HT1080 (cell line): ENCODE data around the gene ACACB. TPM values are rescaled to one million over a fixed set of nuclear protein-coding genes. Genes with fewer than 3 reads are reported as not detected.

Source experiments
- DNase-seq: peaks from one replicate; pipeline ENCODE4 v3.0.0-alpha.2; 2015; ENCODE audit warnings: low read depth
- total RNA-seq: library from RNA; depleted of rRNA; stranded (reverse); fragments of >200 nt; shearing (Covaris generic); gene quantifications from 2 replicates; pipeline ENCODE4 v1.2.3, GENCODE V29; 2014

The ACACB gene
- total RNA-seq, 1 experiment from 2014 or later = 1.2 TPM

DNA sequence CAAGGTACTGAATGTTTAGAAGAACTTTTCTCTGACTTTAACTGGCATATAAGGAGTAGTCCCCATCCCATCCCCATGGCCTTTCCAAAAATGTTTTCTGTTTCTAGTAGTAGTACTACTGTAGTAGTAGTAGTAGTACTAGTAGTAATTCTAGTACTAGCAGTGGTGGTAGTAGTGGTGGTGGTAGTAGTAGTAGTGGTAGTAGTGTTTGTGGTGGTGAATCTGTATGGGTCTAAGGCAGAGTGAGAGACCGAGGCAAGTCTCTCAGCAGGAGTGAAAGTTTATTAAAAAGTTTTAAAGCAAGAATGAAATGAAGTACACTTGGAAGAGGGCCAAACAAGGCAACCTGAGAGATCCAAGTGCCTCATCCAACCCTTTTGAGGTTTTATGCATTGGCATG lies 134.1 kb downstream of the ACACB start:
- no peak for DNase-seq

DNA sequence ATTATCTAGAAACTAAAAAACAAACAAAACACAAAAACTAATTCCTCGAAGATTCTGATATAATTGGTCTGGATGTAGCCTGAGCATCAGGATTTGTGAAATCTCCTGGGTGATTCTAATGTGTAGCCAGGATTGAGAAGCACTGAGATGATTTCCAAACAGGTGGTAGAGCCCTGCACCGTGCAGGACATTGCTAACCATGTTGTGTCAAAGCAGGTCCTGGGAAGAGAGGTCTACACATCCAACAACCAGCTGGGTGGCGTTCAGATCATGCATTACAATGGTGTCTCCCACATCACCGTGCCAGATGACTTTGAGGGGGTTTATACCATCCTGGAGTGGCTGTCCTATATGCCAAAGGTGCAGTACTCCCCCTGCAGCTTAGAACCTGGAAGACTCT lies 136.4 kb downstream of the ACACB start:
- DNase-seq = no peak

DNA sequence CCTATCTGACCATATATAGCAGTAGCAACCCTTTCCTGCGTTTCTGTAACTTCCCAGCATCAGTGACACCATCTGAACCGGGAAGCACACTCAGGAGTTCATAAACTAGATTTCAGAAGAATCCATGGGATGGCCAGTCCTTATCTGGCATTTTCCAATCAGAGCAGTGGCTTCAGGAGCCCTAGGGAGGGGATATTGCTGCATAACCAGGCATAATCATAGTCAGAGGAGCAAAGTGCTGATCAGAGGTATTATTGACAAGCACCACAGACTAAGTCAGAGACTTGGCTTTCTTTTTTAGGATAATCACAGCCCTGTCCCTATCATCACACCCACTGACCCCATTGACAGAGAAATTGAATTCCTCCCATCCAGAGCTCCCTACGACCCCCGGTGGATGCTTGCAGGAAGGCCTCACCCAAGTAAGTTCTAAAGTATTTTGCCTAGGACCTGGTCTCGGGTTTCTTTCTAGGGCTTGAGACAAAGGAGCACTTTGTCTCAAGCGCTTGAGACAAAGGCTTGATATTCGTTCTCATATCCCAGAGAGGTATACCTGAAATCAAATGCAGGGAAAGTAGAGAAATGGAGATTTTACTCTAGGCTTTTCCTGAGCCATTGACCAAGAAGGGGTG lies 137.6 kb downstream of the ACACB start:
- no peak for DNase-seq

DNA sequence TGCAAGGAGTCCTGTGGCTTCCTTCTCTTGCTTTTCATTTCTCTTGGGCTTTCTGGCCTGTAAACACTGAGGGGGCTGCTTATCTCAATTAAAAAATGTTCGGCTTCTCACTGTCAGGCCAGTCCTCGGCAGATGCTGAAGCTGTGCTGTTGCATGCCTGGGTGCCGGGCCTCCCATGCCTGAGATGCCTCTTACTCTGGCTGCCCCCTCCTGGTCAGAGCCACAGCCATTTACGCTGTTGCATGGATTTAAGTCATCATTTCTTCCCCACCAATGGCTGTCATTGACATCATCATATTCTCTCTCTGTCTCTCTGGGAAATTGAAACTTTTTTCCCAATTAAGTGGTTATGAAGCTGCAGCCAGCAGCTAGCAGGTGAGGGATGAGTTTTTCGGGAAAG lies 139.0 kb downstream of the ACACB start:
- DNase-seq = peak; percentile 39

DNA sequence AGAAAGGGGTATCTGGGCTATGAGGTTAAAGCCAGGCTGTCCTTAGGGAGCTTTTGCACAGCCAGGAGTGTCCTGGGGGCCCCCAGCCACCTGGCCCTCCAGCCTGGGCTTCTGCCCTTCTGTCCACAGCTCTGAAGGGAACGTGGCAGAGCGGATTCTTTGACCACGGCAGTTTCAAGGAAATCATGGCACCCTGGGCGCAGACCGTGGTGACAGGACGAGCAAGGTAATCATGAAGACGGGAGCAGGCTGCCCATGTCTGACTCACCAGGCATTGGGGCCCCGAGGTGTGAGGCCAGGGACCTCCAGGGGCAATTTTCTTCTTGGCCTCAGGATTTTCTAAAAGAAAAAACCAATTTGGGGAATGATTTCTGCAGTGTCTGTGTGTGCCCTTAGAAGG lies 139.6 kb downstream of the ACACB start:
- DNase-seq = no peak

DNA sequence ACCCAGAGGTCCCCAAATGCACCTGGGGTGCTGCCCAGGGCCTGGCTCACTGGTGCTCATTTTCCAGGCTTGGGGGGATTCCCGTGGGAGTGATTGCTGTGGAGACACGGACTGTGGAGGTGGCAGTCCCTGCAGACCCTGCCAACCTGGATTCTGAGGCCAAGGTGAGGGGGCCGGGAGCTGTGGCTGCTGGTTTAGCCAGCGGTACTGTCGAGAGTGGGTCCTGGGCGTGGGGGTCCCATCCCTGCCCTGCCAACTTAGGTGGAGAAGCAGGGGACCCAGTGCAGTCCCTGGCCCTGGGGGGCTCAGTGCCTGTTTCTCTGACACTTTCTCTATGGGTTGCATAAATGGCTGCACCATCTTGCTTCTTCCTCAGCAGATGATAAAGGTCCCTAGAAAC lies 141.8 kb downstream of the ACACB start:
- no peak for DNase-seq

DNA sequence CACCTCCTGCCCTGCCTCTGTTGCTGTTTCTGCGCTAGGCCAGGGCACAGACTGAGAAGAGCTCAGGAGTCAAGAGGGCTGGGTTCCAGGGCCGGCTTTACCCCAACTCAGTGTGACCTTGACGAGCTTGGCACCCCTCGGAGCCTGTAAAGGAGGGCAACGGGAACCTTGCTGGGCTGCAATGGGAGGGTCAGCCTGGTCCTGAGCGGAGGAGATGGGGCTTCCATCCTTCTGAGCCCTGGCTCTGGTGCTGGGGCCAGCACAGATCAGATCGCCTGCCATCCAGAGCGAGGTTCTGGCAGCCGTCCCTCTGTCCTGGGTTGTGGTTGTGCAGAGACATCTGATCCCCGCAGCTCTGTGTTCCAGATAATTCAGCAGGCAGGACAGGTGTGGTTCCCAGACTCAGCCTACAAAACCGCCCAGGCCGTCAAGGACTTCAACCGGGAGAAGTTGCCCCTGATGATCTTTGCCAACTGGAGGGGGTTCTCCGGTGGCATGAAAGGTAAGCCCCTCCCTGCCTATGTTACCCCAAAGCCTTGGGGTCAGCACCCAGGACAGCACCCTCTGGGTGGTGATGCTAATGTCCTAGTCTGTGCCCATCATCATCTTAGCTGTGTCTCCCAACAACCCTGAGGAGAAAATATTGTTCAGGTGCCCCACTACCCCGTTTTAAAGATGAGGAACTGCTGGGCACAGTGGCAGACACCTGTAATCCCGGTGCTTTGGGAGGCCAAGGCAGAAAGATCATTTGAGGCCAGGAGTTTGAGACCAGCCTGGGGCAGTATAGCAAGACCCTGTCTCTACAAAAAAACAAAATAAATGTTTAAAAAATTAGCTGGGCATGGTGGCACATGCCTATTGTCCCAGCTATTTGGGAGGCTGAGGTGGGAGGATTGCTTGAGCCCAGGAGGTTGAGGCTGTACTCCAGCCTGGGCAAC lies 142.5 kb downstream of the ACACB start:
- no peak for DNase-seq

DNA sequence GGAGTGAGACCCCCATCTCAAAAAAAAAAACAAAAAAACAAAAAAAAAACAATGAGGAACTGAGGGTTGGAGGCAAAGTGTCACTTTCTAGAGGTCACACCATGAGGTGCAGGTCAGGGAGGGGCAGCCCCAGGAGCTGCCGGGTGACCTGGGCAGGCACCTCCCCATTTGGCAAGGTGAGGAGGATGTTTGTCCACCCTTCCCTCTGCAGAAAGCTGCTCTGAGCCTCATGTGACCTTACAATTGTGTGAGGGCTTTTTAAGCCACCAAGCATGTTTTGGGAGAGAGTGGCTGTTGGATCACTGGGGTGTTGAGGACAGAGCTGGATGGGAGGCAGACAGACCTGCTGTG lies 143.1 kb downstream of the ACACB start:
- no peak for DNase-seq

DNA sequence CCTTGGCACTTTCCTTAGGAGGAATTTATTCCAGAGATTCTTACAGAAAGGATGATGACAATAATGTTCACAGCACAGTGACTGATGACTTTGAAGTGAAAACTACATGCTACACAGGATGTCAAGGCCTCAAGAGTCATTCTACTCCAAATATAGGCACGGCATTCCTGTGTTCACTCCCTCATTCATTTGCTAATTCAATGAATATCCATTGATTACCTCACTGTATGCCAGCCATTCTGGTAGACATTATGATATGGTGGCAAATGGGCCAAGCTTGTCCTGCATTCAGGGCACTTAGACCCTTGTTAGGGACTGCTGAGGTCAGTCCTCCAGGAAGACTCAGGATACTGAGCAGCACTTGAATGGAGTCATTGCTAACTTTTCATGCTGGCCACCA lies 144.7 kb downstream of the ACACB start:
- no peak for DNase-seq

DNA sequence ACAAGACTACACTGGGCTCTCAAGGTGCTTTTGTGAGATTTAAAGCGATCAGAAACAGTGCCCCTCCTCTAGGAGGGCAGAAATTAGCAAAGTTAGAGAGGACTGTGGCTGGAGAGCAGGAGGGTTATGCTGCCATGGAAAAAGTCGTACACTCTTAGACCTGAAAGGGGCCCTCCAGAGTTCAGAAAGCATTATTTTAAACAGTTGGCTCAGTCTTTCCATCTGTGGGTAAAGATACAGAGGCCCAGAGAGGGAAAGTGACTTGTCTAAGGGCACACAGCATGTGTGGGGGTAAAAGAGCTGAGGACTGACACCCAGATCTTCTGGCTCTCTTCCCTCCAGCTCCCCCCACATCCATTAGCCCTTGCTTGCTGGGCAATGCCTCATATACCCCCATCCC lies 145.6 kb downstream of the ACACB start:
- no peak for DNase-seq

DNA sequence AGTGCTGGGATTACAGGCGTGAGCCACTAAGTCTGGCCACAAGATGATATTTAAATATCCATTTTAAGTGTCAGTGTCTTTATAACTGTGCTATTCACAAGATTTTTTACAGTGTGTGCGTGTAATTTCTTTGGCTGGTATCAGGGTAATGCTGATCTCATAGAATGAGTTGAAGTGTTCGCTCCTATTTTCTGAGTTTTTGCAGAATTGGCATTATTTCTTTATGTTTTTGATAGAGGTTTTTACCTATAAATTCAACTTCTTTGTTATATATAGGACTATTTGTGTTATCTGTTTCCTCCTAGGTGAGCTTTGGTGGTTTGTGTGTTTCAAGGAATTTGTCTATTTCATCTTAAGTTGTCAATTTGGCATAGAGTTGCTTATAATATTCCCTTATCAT lies 147.1 kb downstream of the ACACB start:
- no peak for DNase-seq

DNA sequence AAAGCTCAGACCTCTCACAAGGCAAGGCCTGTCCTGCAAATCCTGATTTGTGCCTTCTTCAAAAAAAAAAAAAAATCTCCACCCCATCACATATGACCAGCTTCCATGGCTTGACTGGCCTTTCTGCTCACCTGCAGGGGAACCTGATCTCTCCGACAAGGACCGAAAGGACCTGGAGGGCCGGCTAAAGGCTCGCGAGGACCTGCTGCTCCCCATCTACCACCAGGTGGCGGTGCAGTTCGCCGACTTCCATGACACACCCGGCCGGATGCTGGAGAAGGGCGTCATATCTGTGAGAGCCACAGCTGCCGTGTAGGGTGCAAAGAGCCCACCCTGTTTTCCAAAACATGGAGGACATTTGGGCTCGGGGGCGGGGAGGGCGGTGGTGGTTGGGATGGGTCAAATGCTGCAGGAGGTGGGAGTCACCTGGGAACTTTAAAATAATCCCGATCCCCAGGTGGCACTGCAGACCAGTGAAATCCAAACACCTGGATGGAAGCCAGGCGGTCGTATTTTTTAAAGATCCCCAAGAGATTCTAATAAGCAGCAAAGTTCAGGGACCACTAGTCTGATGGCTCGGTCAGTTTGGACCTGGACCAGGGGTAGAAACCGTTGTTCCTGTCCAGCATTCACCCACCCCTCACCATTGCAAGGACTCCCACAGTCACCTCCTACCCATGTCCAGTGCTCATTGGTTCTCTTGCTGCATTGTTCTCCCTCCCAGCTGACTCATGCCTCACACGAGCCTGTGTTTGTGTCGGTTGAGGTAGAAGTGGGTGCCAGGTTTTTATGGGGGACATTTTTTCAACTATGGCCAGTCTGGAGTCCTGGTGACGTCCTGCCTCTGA lies 147.9 kb downstream of the ACACB start:
- DNase-seq = peak; percentile 64

DNA sequence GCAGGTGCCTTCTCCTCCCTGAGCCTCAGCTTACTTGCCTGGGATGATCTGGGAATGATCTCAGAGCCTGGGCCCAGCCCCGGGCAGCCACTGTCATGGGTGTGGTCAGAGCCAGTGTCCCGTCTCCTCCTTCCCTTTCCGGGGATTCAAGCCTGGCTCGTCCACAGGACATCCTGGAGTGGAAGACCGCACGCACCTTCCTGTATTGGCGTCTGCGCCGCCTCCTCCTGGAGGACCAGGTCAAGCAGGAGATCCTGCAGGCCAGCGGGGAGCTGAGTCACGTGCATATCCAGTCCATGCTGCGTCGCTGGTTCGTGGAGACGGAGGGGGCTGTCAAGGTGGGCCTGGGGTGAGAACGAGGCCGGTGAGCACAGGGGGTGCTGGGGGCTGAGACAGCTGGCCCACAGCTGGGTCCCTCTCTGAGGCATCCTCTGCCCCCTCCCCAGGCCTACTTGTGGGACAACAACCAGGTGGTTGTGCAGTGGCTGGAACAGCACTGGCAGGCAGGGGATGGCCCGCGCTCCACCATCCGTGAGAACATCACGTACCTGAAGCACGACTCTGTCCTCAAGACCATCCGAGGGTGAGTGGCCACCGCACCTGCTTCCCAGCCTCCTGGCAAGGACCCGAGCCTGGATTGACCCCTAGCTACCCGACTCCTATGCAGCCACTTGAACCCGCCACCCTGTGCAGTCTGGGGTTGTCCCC lies 148.7 kb downstream of the ACACB start:
- no peak for DNase-seq

DNA sequence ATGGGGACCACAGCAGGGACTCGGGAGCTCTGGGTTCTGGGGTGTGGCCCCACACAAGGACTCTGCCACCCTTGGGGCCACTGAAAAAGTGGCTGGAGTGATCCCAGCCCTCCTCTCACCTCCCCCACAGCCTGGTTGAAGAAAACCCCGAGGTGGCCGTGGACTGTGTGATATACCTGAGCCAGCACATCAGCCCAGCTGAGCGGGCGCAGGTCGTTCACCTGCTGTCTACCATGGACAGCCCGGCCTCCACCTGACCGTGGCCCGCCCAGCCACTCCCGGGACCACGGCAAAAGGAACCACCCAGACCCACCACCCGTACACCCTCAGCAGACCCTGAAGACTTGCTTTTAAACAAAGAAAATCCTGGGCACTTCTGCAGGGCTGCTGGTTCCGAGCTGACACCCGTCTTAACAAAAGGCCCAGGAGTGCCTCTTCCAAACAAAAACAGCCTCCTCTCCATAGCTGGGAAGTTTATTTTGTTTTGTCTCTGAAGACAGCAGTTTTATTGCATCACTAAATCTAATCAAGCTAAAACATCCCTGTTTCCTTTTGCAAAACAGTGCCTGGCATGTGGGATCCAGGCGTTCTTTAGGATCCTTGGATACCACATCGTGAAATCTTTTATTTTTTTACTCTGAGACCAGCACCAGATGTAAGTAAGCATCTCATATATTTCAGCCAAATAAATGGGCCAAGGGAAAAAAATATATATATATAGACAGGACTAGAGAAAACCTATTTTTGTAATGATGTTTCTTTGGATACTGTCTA lies 149.9 kb downstream of the ACACB start:
- DNase-seq = no peak

DNA sequence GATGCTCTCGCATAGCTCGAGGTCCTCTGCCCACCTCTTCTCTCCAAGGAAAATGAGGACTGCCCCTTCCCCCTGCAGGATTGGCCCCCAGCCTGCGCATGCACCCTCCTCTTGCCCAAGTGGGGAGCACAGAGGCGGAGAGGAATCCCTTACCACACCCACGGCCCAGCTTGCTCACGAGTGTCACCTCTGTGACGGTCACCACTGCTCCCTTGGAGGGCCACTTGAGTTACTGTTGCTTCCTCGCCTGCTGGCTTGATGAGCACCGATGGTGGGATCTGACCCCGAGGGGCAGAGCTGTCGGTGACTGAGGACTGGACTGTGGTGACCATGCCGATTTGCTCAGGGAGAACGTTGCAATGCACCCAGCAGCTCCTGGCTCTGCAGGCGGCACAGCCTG lies 151.0 kb downstream of the ACACB start:
- no peak for DNase-seq

DNA sequence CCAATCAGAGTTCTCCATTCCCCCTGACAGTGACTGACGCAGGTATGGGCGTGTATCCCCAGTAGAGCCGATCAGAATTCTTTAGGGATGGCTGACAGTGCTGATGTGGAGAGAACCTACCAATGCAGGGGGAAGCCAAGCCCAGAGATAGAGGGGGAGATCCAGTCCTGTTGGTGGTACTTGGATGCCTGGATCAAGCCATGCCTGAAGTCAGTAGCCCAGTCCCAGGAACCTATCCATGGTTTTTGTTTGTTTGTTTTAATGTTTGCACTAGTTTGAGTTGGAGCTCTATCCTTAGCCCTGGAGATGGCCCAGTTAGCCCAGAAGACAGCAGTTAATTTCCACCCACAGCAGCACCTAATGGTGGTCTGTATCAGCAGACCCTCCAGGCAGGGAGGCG lies 152.5 kb downstream of the ACACB start:
- no peak for DNase-seq

DNA sequence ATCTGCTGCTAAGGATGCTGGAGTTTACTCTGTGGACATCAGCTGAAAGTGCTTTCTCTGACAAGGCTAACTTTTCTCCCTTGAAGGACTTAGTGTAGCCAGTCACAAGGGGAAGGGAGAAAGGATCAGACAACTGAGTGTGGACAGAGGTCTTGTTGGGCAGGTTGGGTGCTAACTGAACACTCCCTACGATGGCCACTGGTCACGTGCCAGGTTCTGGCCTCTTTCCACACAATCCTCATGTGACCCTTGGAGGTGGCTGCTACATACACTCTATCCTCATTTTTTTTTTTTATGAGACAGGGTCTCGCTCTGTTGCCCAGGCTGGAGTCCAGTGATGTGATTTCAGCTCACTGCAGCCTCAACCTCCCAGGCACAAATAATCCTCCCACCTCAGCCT lies 153.0 kb downstream of the ACACB start:
- DNase-seq = no peak

DNA sequence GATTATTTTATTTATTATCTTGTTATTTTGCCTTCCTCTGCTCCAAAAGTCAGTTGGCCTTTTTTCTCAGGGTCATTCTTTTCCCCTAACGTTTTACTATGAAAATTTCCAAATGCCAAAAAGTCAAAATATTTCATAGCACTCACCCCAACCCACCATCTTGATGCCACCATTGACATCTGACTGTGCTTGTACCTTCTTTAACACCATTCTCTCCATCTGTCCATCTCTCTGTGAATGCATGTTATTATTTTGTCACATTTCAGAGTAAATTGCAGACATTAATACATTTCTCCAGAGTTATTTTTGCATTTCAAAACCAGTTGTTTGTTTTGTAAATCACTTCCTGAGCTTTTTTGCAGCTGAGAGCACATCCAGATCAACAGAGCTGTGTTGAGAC lies 154.1 kb downstream of the ACACB start:
- no peak for DNase-seq

DNA sequence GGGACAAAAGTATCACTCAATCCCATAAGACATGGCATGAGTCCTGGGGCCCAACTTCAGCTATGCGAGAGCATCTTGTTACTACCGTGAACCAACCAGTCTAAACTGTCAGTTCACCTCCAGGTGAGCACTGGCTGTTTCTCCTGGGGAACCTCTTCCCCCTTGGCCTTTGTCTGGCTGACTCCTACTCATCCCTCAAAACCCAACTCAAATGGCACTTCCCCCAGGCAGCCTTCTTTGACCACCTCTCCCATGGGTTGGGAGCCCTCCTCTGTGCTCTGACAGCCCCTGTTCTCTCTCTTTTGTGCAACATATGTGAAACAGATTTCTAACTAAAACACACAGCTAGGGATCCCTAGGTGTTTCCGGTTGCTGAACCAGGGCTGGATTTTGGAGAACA lies 155.0 kb downstream of the ACACB start:
- DNase-seq = no peak

DNA sequence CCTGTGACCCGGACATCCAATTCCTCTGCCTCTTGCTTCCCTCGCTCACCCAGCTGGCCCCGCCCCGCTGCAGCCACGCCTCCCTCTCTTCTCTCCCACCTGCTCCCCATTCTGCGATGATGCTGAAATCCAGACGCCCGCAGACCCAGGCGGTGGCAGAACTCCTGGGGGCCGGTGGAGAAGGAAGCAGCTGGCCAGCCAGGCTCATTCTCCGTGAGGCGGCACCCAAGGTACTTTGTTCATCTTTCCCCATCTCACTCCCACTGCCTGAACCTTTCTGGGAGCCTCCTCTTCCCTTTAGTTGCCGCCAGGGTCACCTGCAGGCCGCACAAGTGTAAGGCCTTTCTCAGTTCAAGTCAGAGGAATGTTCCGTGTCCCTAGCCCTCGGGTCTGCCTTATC lies 157.0 kb downstream of the ACACB start:
- DNase-seq = no peak

DNA sequence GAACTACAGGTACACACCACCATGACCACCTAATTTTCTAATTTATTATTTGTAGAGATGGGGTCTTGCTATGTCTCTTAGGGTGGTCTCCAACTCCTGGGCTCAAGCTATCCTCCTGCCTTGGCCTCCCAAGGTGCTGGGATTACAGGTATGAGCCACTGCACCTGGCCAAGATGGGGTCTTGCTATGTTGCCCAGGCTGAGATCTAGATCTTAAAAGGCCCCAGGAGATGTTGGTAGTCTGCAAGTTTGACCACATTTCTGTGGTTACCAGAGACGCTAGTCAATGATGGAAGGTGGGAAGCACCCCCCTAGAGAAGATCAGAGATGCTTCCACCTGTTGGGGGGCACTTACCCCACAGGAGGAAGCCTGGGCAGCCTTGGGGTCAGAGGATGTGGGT lies 158.0 kb downstream of the ACACB start:
- no peak for DNase-seq
